ENCODE results near the gene CTSF. TPM values are rescaled to one million over a fixed set of nuclear protein-coding genes. Genes with fewer than 3 reads are reported as not detected.
A peak's percentile ranks its signal among the peaks of the same experiment; 100 is the strongest.
"Not testable (repeated sequence)": the region's sequence is repeated elsewhere in the genome, so short reads cannot be mapped to it uniquely, and the experiment has no call there.

CTSF gene
- total RNA-seq, 1 experiment from 2014 or later = 4.8 TPM

DNA sequence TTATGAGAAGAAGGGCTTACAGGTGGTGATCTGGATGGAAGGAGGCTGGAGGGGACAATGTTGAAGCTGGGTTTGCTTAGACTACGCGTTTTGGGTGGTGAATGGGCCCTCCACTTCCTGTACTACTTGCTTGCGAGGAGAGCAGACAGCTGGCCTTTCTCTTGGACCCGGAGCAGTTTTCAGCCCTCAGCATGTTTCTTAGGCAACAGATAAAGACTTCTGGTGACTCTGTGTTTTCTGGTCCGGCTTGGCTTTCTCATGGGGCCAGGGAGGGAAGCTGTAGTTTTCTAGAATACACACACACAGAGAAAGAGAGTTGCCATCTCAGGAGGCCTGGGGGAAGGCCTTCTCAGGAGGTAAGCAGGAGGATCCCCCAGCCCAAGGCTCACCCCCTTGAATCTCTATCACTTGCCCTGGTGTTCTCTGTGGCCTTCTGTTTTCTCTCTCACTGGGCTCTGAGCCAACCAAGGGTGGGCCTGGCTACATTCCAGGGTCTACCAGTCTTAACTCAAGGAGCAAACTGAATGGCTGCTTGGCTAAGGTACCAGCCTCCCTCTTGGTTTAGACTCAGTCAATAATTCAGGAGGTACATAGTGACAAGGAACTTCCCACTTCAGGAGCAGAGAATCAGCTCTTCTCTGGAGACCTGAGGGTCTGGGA lies 27.0 kb upstream of the CTSF start:
- no peak for DNase-seq
- Histone ChIP-seq H3K36me3 (replicated peaks; ENCODE audit: control insufficient read depth, insufficient read depth, low read length) (peaks cover 7% of the 10 kb centered on the region), H3K4me3 (ENCODE audit: insufficient read depth, low read depth, low read length) (no peak overlapping the region), H3K27me3 (ENCODE audit: control insufficient read depth, insufficient read depth, low read length) (no peaks in the 10 kb centered on the region)

DNA sequence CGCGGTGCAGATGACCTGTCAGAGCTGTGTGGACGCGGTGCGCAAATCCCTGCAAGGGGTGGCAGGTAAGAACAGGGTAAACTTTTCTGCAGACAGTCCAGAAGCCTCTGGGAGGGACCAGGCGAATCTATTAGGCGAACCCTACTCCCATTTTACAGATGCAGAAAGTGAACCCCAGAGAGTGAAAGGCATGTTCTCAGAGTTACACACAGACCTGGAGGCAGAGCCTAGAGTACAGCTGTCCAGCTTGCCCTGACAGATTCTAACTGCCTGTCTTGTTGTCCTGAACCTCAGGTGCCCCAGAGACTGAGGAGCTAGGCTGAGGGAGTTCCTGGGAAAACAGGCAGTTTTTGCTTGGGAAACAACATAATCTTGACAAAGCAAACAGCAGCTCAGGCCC lies 25.2 kb upstream of the CTSF start:
- peak overlapping the region; percentile 57 for H3K4me3 ChIP-seq (ENCODE audit: insufficient read depth, low read depth, low read length)
- H3K36me3 ChIP-seq (replicated peaks; ENCODE audit: control insufficient read depth, insufficient read depth, low read length) = peaks cover 2% of the 10 kb centered on the region; the same call in 1 of the 2 replicates
- no peaks in the 10 kb centered on the region for H3K27me3 ChIP-seq (ENCODE audit: control insufficient read depth, insufficient read depth, low read length)
- no peak for DNase-seq

DNA sequence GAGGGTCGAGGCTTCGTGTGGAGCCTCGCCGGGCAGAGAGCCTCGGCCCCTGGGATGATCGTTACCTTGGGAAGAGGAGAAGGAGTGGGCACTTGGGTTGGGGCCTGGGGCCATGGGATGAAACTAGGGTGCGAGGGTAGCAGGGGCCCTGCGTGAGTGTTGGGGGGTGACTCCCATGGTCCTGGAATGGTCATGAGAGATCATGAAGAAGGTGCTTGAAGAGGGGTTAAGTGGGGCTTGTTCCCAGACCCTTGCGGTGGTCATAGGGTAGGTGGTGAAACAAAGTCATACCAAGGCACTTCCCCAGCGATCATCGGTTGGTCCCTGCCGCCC lies 24.9 kb upstream of the CTSF start:
- no peak for DNase-seq
- no peaks in the 10 kb centered on the region for H3K27me3 ChIP-seq (ENCODE audit: control insufficient read depth, insufficient read depth, low read length)

DNA sequence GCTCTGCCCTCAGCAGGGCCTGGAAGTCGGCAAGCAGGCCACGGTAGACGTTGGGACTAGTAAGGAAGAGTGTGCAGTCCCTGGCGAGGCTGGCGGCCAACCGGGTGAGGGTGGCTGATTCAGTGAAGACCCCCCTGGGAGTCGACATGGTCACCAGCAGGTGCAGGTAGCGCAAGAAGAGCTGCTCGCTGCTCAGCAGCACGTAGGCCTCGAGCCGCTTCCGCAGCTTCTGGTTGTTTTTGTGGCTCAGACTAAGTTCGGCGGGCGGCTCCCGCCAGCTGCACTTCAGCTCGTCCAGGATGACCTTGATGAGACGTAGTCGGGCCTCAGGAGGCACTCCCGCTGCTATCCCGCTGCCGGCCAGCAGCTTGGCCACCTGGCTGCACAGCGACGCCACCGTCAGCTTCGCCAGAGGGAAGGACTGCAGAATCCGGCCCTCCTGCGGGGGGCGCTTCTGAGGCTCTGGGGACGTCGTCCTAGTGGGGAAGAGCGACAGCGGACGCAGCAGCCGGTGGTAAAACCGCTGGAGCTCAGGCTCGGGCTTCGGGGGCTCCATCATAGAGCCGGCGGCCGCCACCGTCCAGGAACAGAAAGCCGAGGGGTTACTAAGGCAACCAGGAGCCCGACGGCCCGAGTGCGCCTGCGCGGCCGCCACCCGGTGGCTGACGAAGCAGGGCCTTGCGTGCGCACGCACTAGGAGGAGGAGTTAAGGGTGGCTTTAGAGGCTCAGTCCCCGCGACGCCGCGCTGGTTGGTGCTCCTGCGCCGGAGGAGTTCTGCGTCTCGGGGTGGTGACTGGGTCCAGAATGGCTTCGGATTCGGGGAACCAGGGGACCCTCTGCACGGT lies 24.3 kb upstream of the CTSF start, which contains the start of the genes CCDC87 and CCS:
Gene CCDC87 (minus strand): TSS at position 607 of the 846 bp plus-strand sequence. CDS start 48 bp downstream, at position 559.
Gene CCS (plus strand): TSS at position 729 of the 846 bp plus-strand sequence. CDS start 77 bp downstream, at position 806.
- peak within 1 kb of the TSS; percentile 57 for H3K4me3 ChIP-seq (ENCODE audit: insufficient read depth, low read depth, low read length)
- H3K36me3 ChIP-seq (replicated peaks; ENCODE audit: control insufficient read depth, insufficient read depth, low read length) = peaks cover 2% of the 10 kb centered on the region; the same call in 1 of the 2 replicates
- no peaks in the 10 kb centered on the region for H3K27me3 ChIP-seq (ENCODE audit: control insufficient read depth, insufficient read depth, low read length)
- peak; percentile 100 for DNase-seq

More for the DNA sequence above, 24.9 kb upstream of the CTSF start:
- Histone ChIP-seq H3K4me3 (ENCODE audit: insufficient read depth, low read depth, low read length) (peak overlapping the region; percentile 57), H3K36me3 (replicated peaks; ENCODE audit: control insufficient read depth, insufficient read depth, low read length) (peaks cover 2% of the 10 kb centered on the region; the same call in 1 of the 2 replicates)

DNA sequence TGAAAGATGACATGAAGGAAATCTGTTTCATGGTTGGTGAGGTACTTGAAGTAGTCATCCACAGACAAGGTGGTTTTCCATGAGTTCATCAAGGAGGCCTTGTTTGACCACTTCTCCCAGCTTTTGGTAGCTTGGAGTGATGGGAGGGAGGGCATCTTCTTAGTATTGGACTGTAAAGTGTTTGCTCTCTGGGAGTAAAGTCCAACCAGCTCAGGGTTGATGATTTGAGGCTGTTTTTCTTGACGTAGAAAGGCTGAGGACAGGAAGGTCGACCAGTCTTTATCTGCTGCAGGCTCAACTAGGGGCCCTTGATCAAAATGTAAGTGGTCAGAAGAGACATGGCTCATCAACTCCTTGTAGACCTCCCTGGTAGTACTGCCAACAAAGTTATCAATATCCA lies 22.8 kb upstream of the CTSF start:
- DNase-seq = peak; percentile 12
- H3K36me3 ChIP-seq (replicated peaks; ENCODE audit: control insufficient read depth, insufficient read depth, low read length) = no peaks in the 10 kb centered on the region
- H3K27me3 ChIP-seq (ENCODE audit: control insufficient read depth, insufficient read depth, low read length) = no peaks in the 10 kb centered on the region
- no peak overlapping the region for H3K4me3 ChIP-seq (ENCODE audit: insufficient read depth, low read depth, low read length)

DNA sequence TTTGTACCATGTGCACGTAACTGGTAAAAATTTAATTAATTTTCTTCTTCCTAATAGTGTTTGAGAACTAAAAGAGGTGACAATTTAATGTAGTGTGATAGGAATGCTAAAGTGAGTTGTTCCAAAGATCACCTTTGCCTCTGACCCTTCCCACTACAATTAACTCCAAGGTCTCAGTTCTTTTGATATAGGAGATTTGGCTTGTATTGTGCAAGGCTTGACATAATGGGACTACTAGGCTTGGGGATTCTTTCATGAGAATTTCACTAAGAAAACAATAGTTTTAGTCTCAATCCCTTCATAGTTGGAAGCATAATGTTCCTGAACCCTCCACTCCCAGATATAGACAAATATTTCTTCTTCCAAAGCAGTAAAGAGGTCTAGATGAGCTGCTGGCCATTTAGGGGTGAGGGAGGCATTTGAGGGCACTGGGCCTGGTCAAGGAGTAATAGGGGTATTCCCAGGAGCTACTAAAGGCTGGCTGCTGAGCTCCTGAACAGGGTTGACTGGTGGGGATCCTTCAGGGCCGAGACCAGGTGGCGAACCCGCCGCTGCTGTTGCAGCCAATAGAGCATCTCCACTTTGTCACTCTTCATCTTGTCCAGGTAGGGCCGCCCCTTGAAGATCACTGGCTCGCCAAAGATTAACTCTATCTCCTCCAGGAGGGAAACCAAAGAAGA lies 21.7 kb upstream of the CTSF start:
- peak; percentile 12 for DNase-seq
- H3K27me3 ChIP-seq (ENCODE audit: control insufficient read depth, insufficient read depth, low read length) = no peaks in the 10 kb centered on the region

DNA sequence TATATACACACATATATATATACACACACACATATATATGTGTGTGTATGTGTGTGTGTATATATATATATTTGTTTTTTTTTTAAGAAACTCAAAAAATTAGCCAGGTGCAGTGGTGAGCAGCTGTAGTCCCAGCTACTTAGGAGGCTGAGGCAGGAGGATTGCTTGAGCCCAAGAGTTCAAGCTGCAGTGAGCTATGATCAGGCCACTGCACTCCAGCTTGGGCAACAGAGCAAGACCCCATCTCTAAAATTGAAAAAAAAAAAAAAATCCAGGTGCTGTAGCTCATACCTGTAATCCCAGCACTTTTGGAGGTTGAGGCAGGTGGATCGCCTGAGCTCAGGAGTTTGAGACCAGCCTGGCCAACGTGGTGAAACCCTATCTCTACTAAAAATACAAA lies 20.9 kb upstream of the CTSF start:
- H3K27me3 ChIP-seq (ENCODE audit: control insufficient read depth, insufficient read depth, low read length); H3K36me3 ChIP-seq (replicated peaks; ENCODE audit: control insufficient read depth, insufficient read depth, low read length); DNase-seq; H3K4me3 ChIP-seq (ENCODE audit: insufficient read depth, low read depth, low read length): not testable (repeated sequence)

More for the DNA sequence above, 21.7 kb upstream of the CTSF start:
- Histone ChIP-seq H3K36me3 (replicated peaks; ENCODE audit: control insufficient read depth, insufficient read depth, low read length) (no peaks in the 10 kb centered on the region), H3K4me3 (ENCODE audit: insufficient read depth, low read depth, low read length) (no peak overlapping the region)

DNA sequence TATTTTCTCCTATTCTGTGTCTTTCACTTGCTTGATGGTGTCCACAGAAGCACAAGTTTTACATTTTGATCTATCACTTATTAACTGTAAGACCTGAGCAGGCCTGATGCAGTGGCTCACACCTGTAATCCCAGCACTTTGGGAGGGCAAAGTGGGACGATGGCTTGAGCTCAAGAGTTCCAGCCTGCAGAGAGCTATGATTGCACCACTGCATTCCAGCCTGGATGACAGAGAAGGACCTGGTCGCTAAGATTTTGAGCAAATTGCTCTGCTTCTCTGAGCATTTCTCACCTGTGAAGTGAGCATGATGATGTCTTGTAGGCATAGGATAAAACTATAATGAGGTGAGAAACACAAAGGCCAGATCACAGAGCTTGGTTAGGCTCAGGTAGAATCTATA lies 17.7 kb upstream of the CTSF start:
- no peak for DNase-seq
- Histone ChIP-seq H3K36me3 (replicated peaks; ENCODE audit: control insufficient read depth, insufficient read depth, low read length) (no peaks in the 10 kb centered on the region), H3K4me3 (ENCODE audit: insufficient read depth, low read depth, low read length) (no peak overlapping the region), H3K27me3 (ENCODE audit: control insufficient read depth, insufficient read depth, low read length) (no peaks in the 10 kb centered on the region)

DNA sequence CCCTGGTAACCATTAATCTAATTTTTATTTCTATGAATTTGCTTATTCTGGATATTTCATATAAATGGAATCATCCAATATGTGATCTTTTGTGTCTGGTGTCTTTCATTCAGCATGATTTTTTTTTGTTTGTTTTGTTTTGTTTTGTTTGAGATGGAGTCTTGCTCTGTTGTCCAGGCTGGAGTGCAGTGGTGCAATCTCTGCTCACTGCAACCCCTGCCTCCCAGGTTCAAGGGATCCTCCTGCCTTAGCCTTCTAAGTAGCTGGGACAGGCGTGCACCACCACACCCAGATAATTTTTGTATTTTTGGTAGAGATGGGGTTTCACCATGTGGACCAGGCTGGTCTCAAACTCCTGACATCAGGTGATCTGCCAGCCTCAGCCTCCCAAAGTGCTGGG lies 17.0 kb upstream of the CTSF start:
- not testable (repeated sequence) for H3K4me3 ChIP-seq (ENCODE audit: insufficient read depth, low read depth, low read length); H3K27me3 ChIP-seq (ENCODE audit: control insufficient read depth, insufficient read depth, low read length); DNase-seq; H3K36me3 ChIP-seq (replicated peaks; ENCODE audit: control insufficient read depth, insufficient read depth, low read length)

DNA sequence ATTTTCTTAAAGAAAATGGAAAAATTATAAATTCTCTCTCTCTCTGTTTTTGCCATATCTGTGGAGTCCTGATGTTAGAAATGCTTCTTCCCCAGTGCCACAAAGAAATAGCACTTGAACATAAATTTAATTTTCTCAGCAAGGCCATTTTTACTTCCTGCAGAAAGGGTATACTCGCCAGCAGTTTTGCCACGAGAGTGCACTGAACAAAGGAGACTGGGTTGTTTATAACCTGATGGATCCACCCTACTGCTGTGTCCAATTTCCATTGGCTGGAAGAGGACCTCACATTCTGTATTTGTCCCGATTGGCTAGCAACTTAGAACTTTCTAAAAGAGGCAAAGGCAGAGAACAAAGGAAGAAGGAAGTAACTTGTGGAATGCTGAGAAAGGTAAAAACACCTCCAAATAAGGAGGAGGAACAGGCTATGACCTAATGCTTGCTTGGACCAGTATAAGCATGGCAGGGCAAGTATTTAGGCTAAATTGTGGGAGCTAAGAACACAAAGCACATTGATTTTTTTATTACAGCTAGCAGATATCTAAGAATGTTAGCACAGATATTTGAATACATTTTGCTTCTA lies 14.2 kb upstream of the CTSF start:
- not testable (repeated sequence) for H3K36me3 ChIP-seq (replicated peaks; ENCODE audit: control insufficient read depth, insufficient read depth, low read length); DNase-seq; H3K4me3 ChIP-seq (ENCODE audit: insufficient read depth, low read depth, low read length); H3K27me3 ChIP-seq (ENCODE audit: control insufficient read depth, insufficient read depth, low read length)

DNA sequence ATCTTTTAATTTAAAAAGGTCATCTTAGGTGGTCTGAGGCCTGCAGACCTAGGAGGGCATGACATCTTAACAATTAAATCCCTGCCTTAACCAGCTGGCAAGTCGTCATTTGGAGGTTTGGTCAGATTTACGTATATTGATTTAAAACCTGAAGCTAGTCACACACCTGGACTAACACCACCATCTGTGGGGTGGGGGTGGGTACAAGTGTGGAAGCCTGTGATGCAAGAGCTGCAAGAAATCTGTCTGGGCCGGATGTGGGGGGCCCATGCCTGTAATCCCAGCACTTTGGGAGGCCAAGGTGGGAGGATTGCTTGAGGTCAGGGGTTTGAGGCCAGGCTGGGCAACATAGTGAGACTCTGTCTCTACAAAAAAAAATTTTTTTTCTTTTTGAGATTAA lies 12.9 kb upstream of the CTSF start:
- H3K4me3 ChIP-seq (ENCODE audit: insufficient read depth, low read depth, low read length) = no peak overlapping the region
- no peaks in the 10 kb centered on the region for H3K27me3 ChIP-seq (ENCODE audit: control insufficient read depth, insufficient read depth, low read length)
- DNase-seq = no peak
- H3K36me3 ChIP-seq (replicated peaks; ENCODE audit: control insufficient read depth, insufficient read depth, low read length) = no peaks in the 10 kb centered on the region

DNA sequence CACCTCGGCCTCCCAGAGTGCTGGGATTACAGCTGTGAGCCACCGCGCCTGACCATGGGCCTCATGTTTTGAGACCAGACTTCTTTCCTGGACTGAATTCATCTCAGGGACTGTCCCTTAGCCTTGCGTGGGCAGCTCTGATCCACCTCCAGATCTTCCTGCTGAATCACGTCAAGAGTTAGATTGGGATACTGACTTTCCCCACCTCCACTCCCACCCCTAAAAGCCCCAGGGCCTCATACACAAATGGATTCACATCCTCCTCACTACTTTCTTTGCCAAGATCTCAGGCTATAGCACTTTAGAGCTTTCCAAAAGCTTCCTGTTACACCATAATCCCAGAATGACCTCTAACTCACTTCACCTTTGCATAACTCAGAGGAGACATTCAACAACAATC lies 12.4 kb upstream of the CTSF start:
- Histone ChIP-seq H3K27me3 (ENCODE audit: control insufficient read depth, insufficient read depth, low read length) (no peaks in the 10 kb centered on the region), H3K36me3 (replicated peaks; ENCODE audit: control insufficient read depth, insufficient read depth, low read length) (no peaks in the 10 kb centered on the region), H3K4me3 (ENCODE audit: insufficient read depth, low read depth, low read length) (no peak overlapping the region)
- no peak for DNase-seq

DNA sequence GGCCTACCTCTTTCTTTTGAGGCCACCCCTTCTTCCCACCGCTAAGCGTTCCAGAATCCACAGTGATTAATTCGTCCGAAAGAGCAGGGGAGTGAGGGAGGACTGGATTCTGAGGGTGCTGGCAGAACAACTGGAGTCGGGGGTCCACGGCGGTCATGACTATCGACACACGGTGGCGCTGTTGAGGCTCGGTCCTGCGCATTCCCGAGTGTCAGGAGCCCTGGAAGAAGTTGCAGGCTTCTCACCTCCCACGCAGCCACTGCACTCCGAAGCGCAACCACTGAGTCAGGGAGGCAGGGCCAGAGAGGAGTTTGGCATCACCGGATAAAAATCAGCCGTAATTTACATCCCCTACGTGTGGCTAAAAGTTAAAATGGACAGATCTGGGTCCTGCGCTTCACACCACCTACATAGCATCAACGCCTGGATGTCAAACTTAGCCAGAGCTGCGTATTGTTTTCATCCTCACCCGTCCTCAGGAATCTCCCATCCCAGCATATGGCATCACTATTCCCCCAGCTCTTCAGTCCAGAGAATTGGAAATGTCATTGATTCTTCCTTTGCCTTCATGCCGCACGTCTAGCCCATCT lies 10.7 kb upstream of the CTSF start:
- Histone ChIP-seq H3K27me3 (ENCODE audit: control insufficient read depth, insufficient read depth, low read length) (no peaks in the 10 kb centered on the region), H3K4me3 (ENCODE audit: insufficient read depth, low read depth, low read length) (no peak overlapping the region), H3K36me3 (replicated peaks; ENCODE audit: control insufficient read depth, insufficient read depth, low read length) (no peaks in the 10 kb centered on the region)
- DNase-seq = peak; percentile 92

DNA sequence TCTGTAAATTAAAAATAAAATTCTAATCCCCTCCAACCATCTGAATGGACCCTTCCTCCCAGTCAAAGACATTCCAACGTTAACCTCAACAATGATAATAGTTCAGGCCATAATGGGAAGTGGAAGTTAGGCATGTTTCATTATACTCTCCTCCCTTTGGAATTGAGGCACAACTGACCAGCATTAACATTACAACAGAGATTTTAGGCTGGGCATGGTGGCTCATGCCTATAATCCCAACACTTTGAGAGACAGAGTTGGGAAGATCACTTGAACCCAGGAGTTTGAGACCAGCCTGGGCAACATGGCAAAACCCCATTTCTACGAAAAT lies 2.4 kb upstream of the CTSF start:
- no peak overlapping the region for H3K4me3 ChIP-seq (ENCODE audit: insufficient read depth, low read depth, low read length)
- DNase-seq = no peak
- no peaks in the 10 kb centered on the region for H3K27me3 ChIP-seq (ENCODE audit: control insufficient read depth, insufficient read depth, low read length)
- no peaks in the 10 kb centered on the region; the same call in 1 of the 2 replicates for H3K36me3 ChIP-seq (replicated peaks; ENCODE audit: control insufficient read depth, insufficient read depth, low read length)

All from H7 (cell line).